ENCODE results near the gene LRRC7. TPM values are rescaled to one million over a fixed set of nuclear protein-coding genes. Genes with fewer than 3 reads are reported as not detected.
"Not testable (repeated sequence)": the region's sequence is repeated elsewhere in the genome, so short reads cannot be mapped to it uniquely, and the experiment has no call there.

Gene LRRC7
- total RNA-seq, 1 experiment from 2014 or later = 0.29 TPM

- not testable (repeated sequence) for H3K27ac ChIP-seq; H3K4me1 ChIP-seq (replicated peaks); DNase-seq (ENCODE audit: low read depth in 1 of 2, low spot score in 2 of 2); H3K4me3 ChIP-seq; H3K36me3 ChIP-seq; H3K9me3 ChIP-seq (replicated peaks); H3K27me3 ChIP-seq (replicated peaks)
These were observed 394.7 kb downstream of the LRRC7 start for GRCh38 chr1:69962452-69962851.

GRCh38 chr1:69967245-69967766 is 399.6 kb downstream of the LRRC7 start:
- Histone ChIP-seq H3K27ac (no peak overlapping the region), H3K4me3 (no peak overlapping the region), H3K27me3 (replicated peaks) (no peaks in the 10 kb centered on the region), H3K4me1 (replicated peaks) (no peaks in the 10 kb centered on the region), H3K9me3 (replicated peaks) (no peaks in the 10 kb centered on the region; the same call in 1 of the 2 replicates), H3K36me3 (no peaks in the 10 kb centered on the region)
- DNase-seq (ENCODE audit: low read depth in 1 of 2, low spot score in 2 of 2) = no peak

GRCh38 chr1:69976896-69977295 is 409.2 kb downstream of the LRRC7 start:
- H3K9me3 ChIP-seq (replicated peaks) = no peaks in the 10 kb centered on the region
- H3K4me1 ChIP-seq (replicated peaks) = no peaks in the 10 kb centered on the region
- H3K36me3 ChIP-seq = no peaks in the 10 kb centered on the region
- no peaks in the 10 kb centered on the region for H3K27me3 ChIP-seq (replicated peaks)
- no peak overlapping the region for H3K4me3 ChIP-seq
- no peak overlapping the region for H3K27ac ChIP-seq
- no peak for DNase-seq (ENCODE audit: low read depth in 1 of 2, low spot score in 2 of 2)

- no peak for DNase-seq (ENCODE audit: low read depth in 1 of 2, low spot score in 2 of 2)
- no peaks in the 10 kb centered on the region for H3K27me3 ChIP-seq (replicated peaks)
- no peak overlapping the region for H3K4me3 ChIP-seq
- H3K36me3 ChIP-seq = no peaks in the 10 kb centered on the region
- no peak overlapping the region for H3K27ac ChIP-seq
- no peaks in the 10 kb centered on the region for H3K4me1 ChIP-seq (replicated peaks)
- H3K9me3 ChIP-seq (replicated peaks) = no peaks in the 10 kb centered on the region
These were observed 415.3 kb downstream of the LRRC7 start for GRCh38 chr1:69982992-69983391.

GRCh38 chr1:69985376-69985775 is 417.7 kb downstream of the LRRC7 start:
- no peak for DNase-seq (ENCODE audit: low read depth in 1 of 2, low spot score in 2 of 2)
- Histone ChIP-seq H3K9me3 (replicated peaks) (no peaks in the 10 kb centered on the region), H3K4me1 (replicated peaks) (no peaks in the 10 kb centered on the region), H3K27me3 (replicated peaks) (no peaks in the 10 kb centered on the region), H3K27ac (no peak overlapping the region), H3K36me3 (no peaks in the 10 kb centered on the region), H3K4me3 (no peak overlapping the region)

GRCh38 chr1:69985901-69986439 is 418.2 kb downstream of the LRRC7 start:
- Histone ChIP-seq H3K4me3 (no peak overlapping the region), H3K36me3 (no peaks in the 10 kb centered on the region), H3K9me3 (replicated peaks) (no peaks in the 10 kb centered on the region), H3K4me1 (replicated peaks) (no peaks in the 10 kb centered on the region), H3K27me3 (replicated peaks) (no peaks in the 10 kb centered on the region), H3K27ac (no peak overlapping the region)
- DNase-seq (ENCODE audit: low read depth in 1 of 2, low spot score in 2 of 2) = no peak

- Histone ChIP-seq H3K9me3 (replicated peaks) (no peaks in the 10 kb centered on the region), H3K36me3 (no peaks in the 10 kb centered on the region), H3K4me3 (no peak overlapping the region), H3K27ac (no peak overlapping the region), H3K27me3 (replicated peaks) (no peaks in the 10 kb centered on the region), H3K4me1 (replicated peaks) (no peaks in the 10 kb centered on the region)
- DNase-seq (ENCODE audit: low read depth in 1 of 2, low spot score in 2 of 2) = no peak
These were observed 420.2 kb downstream of the LRRC7 start for GRCh38 chr1:69987881-69988280.

GRCh38 chr1:69991644-69992043 is 423.9 kb downstream of the LRRC7 start:
- Histone ChIP-seq H3K27ac (no peak overlapping the region), H3K4me3 (no peak overlapping the region), H3K4me1 (replicated peaks) (no peaks in the 10 kb centered on the region), H3K27me3 (replicated peaks) (no peaks in the 10 kb centered on the region), H3K9me3 (replicated peaks) (no peaks in the 10 kb centered on the region), H3K36me3 (no peaks in the 10 kb centered on the region)
- no peak for DNase-seq (ENCODE audit: low read depth in 1 of 2, low spot score in 2 of 2)

GRCh38 chr1:69992594-69992993 is 424.9 kb downstream of the LRRC7 start:
- Histone ChIP-seq H3K27me3 (replicated peaks) (no peaks in the 10 kb centered on the region), H3K27ac (no peak overlapping the region), H3K9me3 (replicated peaks) (no peaks in the 10 kb centered on the region), H3K36me3 (no peaks in the 10 kb centered on the region), H3K4me3 (no peak overlapping the region), H3K4me1 (replicated peaks) (no peaks in the 10 kb centered on the region)
- no peak for DNase-seq (ENCODE audit: low read depth in 1 of 2, low spot score in 2 of 2)

GRCh38 chr1:69993810-69994209 is 426.1 kb downstream of the LRRC7 start:
- Histone ChIP-seq H3K4me1 (replicated peaks) (no peaks in the 10 kb centered on the region), H3K27me3 (replicated peaks) (no peaks in the 10 kb centered on the region), H3K27ac (no peak overlapping the region), H3K4me3 (no peak overlapping the region), H3K9me3 (replicated peaks) (no peaks in the 10 kb centered on the region), H3K36me3 (no peaks in the 10 kb centered on the region)
- DNase-seq (ENCODE audit: low read depth in 1 of 2, low spot score in 2 of 2) = no peak

- H3K27me3 ChIP-seq (replicated peaks) = no peaks in the 10 kb centered on the region
- no peaks in the 10 kb centered on the region for H3K36me3 ChIP-seq
- H3K4me1 ChIP-seq (replicated peaks) = no peaks in the 10 kb centered on the region
- no peak for DNase-seq (ENCODE audit: low read depth in 1 of 2, low spot score in 2 of 2)
- H3K4me3 ChIP-seq = no peak overlapping the region
- H3K27ac ChIP-seq = no peak overlapping the region
- no peaks in the 10 kb centered on the region for H3K9me3 ChIP-seq (replicated peaks)
These were observed 426.5 kb downstream of the LRRC7 start for GRCh38 chr1:69994241-69994640.

GRCh38 chr1:69998847-69999246 is 431.1 kb downstream of the LRRC7 start:
- Histone ChIP-seq H3K4me3 (no peak overlapping the region), H3K4me1 (replicated peaks) (no peaks in the 10 kb centered on the region), H3K27me3 (replicated peaks) (no peaks in the 10 kb centered on the region), H3K9me3 (replicated peaks) (no peaks in the 10 kb centered on the region), H3K36me3 (no peaks in the 10 kb centered on the region), H3K27ac (no peak overlapping the region)
- no peak for DNase-seq (ENCODE audit: low read depth in 1 of 2, low spot score in 2 of 2)

- no peak for DNase-seq (ENCODE audit: low read depth in 1 of 2, low spot score in 2 of 2)
- H3K36me3 ChIP-seq = no peaks in the 10 kb centered on the region
- no peak overlapping the region for H3K4me3 ChIP-seq
These were observed 435.6 kb downstream of the LRRC7 start for GRCh38 chr1:70003211-70003908.

GRCh38 chr1:70005386-70006034 is 437.8 kb downstream of the LRRC7 start:
- H3K27me3 ChIP-seq (replicated peaks) = no peaks in the 10 kb centered on the region
- no peak overlapping the region for H3K27ac ChIP-seq
- no peak overlapping the region for H3K4me3 ChIP-seq
- no peaks in the 10 kb centered on the region for H3K9me3 ChIP-seq (replicated peaks)
- H3K36me3 ChIP-seq = no peaks in the 10 kb centered on the region
- no peaks in the 10 kb centered on the region for H3K4me1 ChIP-seq (replicated peaks)
- no peak for DNase-seq (ENCODE audit: low read depth in 1 of 2, low spot score in 2 of 2)

More at GRCh38 chr1:70003211-70003908, 435.6 kb downstream of the LRRC7 start:
- H3K27ac ChIP-seq = no peak overlapping the region
- H3K4me1 ChIP-seq (replicated peaks) = no peaks in the 10 kb centered on the region
- no peaks in the 10 kb centered on the region for H3K27me3 ChIP-seq (replicated peaks)
- no peaks in the 10 kb centered on the region for H3K9me3 ChIP-seq (replicated peaks)
